GM12892 (cell line): ENCODE data around the gene CACNA2D3.

Experiments used
- POLR2A ChIP-seq: IDR thresholded peaks from 2 replicates; pipeline ENCODE4 v1.6.1; 2011; ENCODE audit warnings: low read depth, low read length, control low read depth
- POLR2AphosphoS5 ChIP-seq: IDR thresholded peaks from 2 replicates; pipeline ENCODE4 v1.6.1; 2011; ENCODE audit warnings: low read depth, low read length, control low read depth

GRCh38 chr3:54324103-54324502 lies 201.8 kb downstream of the CACNA2D3 start:
- TF ChIP-seq POLR2AphosphoS5 (no peak), POLR2A (no peak)
